GM21717 (cell line): ENCODE measurements around the gene NISCH.
A peak's percentile ranks its signal among the peaks of the same experiment; 100 is the strongest.

Experiments
- ATAC-seq: cut with Tn5 transposase; IDR thresholded peaks from one replicate; pipeline ENCODE4 v1.9.1; 2021; ENCODE audit warnings: mild to moderate bottlenecking, moderate library complexity; ENCODE audit not compliant: unreplicated experiment

Gene NISCH

GRCh38 chr3:52455283-52456168 lies at the start of gene NISCH:
TSS of gene NISCH (plus strand) at chr3:52455604. CDS start at chr3:52455642, 38 bp downstream.
- peak; percentile 64 for ATAC-seq

- no peak for ATAC-seq
Observed at GRCh38 chr3:52406231-52406661, 49.2 kb upstream of the NISCH start.

- no peak for ATAC-seq
Observed at GRCh38 chr3:52406791-52407510, 48.5 kb upstream of the NISCH start.

GRCh38 chr3:52407779-52408178 lies 47.6 kb upstream of the NISCH start:
- ATAC-seq, result no peak

GRCh38 chr3:52408466-52408865 lies 46.9 kb upstream of the NISCH start:
- no peak for ATAC-seq

GRCh38 chr3:52415800-52416199 lies 39.6 kb upstream of the NISCH start:
- ATAC-seq, result no peak

DNA sequence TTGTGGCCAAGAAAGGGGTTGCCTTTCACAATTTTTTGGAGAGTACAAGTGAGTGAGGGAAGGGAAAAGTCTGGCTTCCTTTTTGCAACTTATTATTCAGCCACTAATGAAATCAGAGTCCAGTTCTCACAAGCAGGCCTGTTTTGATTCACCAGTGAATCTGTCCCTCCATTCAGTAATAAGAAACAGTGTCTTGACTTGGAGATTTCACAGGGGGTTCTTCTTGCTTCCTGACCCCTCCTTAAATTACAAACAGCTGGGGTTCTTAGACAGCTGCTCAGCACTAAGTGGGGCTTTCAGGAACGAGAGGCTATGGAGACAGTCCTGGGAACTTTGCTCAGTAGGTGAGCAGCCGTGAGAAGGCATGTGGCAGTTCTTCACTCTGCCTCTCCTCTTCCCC lies 35.0 kb upstream of the NISCH start:
- no peak for ATAC-seq

GRCh38 chr3:52422669-52423068 lies 32.7 kb upstream of the NISCH start:
- no peak for ATAC-seq

DNA sequence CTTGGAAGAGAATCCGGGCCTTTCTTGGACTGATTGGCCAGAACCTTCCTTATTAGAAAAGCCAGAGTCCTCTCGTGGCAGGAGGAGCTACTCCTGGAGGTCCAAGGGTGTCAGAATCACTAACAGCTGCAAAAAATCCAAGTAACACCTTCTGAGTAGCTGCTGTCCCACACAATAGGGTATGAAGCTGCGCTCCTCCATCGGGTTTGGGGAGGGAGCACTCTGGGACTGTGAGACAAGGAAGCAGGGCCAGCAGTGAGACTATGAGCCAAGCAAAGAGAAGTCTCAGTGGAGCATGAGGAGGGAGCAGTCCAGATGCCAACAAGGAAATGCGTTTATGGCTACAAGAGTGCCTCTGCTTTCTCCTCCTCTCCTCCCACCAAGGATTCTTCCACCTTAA lies 32.2 kb upstream of the NISCH start:
- no peak for ATAC-seq

- no peak for ATAC-seq
Observed at GRCh38 chr3:52428151-52429005, 27.0 kb upstream of the NISCH start.

GRCh38 chr3:52429031-52429430 lies 26.4 kb upstream of the NISCH start:
- ATAC-seq, result no peak

- no peak for ATAC-seq
Observed at GRCh38 chr3:52429779-52430415, 25.5 kb upstream of the NISCH start.

DNA sequence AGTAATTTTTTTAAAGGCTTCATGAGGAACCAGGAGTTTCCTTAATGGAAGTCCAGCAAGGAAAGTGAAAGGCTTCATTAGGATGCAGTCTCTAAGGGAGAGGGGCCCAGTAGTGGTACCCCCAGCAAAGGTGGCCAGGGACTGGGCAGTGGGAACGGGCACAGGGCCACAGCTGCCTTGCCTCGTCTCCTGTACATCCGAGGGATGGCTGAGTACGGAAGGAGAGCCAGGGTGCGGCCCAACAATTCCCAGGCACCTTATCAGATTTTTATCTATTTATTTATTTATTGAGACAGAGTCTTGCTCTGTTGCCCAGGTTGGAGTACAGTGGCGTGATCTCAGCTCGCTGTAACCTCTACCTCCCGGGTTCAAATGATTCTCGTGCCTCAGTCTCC lies 25.0 kb upstream of the NISCH start:
- ATAC-seq, result no peak

DNA sequence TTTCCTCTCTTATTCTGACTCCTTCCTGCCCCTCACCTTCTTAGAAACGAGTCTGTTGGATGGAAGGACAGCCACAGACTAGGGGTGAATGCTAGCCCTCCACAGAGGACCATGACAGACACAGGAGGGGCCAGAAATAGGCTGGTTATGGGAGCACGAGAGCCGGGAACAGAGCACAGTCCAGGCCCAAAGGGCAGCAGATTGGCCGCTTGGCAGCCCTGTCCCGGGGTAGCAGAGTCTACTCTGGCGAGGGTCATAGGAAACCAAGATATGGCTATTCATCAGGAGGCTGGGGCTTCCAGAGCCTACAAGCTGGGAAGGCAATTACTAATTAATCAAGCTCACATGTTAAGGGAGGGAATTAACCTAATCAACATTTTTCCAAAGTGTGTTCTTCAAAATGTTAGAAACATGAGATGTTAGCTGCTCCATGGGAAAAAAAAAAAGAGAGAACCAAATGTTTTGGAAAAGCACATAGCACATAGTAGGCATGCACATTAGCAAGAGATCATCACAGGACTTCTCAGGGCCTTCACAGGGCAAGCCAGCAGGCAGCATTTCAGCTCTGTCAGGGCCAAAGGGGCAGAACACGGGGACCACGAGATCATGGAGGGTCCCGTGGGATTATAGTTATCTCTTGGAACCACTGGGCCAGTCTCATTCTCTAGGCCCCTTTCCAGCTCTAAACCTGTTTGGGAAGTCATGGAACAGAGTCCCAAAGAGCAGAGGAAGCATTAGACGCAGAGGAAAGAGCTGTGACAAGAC lies 23.8 kb upstream of the NISCH start:
- no peak for ATAC-seq

- ATAC-seq, result no peak
Observed at GRCh38 chr3:52432225-52432624, 23.2 kb upstream of the NISCH start.

- ATAC-seq, result no peak
Observed at GRCh38 chr3:52432691-52433141, 22.7 kb upstream of the NISCH start.

- no peak for ATAC-seq
Observed at GRCh38 chr3:52433328-52433995, 21.9 kb upstream of the NISCH start.

DNA sequence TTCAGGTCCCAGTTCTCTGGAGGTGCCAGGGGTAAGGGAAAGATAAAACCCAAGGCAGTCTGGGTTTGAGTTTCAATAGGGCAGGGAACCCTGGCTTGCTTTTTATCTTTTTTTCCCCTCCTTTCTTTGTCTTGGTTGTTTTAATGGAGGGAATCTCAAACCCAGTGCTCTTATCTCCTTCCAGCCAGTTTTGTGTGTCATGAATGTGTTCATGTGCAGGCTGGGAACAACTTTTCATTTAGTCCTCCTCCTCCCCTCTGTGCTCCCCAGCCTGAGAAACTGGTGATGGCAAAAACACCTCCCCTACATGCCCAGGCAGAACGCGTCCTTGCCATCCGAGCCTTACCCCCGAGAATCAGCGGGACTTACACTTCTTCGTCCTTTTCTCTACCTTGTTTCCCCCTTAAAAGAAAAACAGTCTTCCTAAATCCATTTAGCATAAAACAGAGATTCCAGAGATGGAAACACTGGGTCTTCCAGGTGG lies 21.4 kb upstream of the NISCH start:
- ATAC-seq, result no peak

GRCh38 chr3:52434491-52435115 lies 20.8 kb upstream of the NISCH start:
- no peak for ATAC-seq
